Mucosa of rectum (tissue), 2 donors: ENCODE measurements around the gene DIP2A.
"Not testable (repeated sequence)": the region's sequence is repeated elsewhere in the genome, so short reads cannot be mapped to it uniquely, and the experiment has no call there.

Experiments
- H3K27ac ChIP-seq, 2 donors: one replicate each; pipeline ENCODE4 v1.7.0; 2013; ENCODE audit warnings: inconsistent platforms in 2 of 2, low read depth in 2 of 2, low read length in 2 of 2
- H3K27me3 ChIP-seq, 2 donors: one replicate each; pipeline ENCODE4 v1.7.0; 2013; ENCODE audit warnings: low read length in 2 of 2; ENCODE audit not compliant: control insufficient read depth in 2 of 2, insufficient read depth in 2 of 2
- H3K36me3 ChIP-seq, 2 donors: one replicate each; pipeline ENCODE4 v1.7.0; 2013; ENCODE audit warnings: low read length in 2 of 2; ENCODE audit not compliant: control insufficient read depth in 2 of 2, insufficient read depth in 2 of 2
- H3K4me1 ChIP-seq, 2 donors: one replicate each; pipeline ENCODE4 v1.7.0; 2013; ENCODE audit warnings: low read length in 2 of 2, mild to moderate bottlenecking in 1 of 2; ENCODE audit not compliant: control insufficient read depth in 2 of 2, insufficient read depth in 2 of 2
- H3K4me3 ChIP-seq, 2 donors: one replicate each; pipeline ENCODE4 v1.7.0; 2013; ENCODE audit warnings: low read length in 2 of 2
- H3K9ac ChIP-seq, 2 donors: one replicate each; pipeline ENCODE4 v1.7.0; 2013; ENCODE audit warnings: low read length in 2 of 2, low read depth in 1 of 2, mild to moderate bottlenecking in 1 of 2
- H3K9me3 ChIP-seq, 2 donors: one replicate each; pipeline ENCODE4 v1.7.0; 2013; ENCODE audit warnings: low read length in 2 of 2; ENCODE audit not compliant: control insufficient read depth in 2 of 2
- donor health status: healthy.
- donor health status: Normal muscosa, but diverticular disease.

The DIP2A gene

GRCh38 chr21:46572850-46573249 lies 114.2 kb downstream of the DIP2A start:
- no peak overlapping the region for H3K4me3 ChIP-seq
- H3K9me3 ChIP-seq = no peaks in the 10 kb centered on the region
- no peaks in the 10 kb centered on the region for H3K27me3 ChIP-seq
- H3K27ac ChIP-seq = no peak overlapping the region
- H3K9ac ChIP-seq = no peak overlapping the region
- H3K4me1 ChIP-seq = no peaks in the 10 kb centered on the region
- peaks cover 16 to 23% of the 10 kb centered on the region in 2 donors for H3K36me3 ChIP-seq

GRCh38 chr21:46577786-46578185 lies 119.1 kb downstream of the DIP2A start:
- H3K9ac ChIP-seq, H3K4me1 ChIP-seq, H3K9me3 ChIP-seq, H3K27ac ChIP-seq, H3K4me3 ChIP-seq, H3K36me3 ChIP-seq, H3K27me3 ChIP-seq: not testable (repeated sequence)

GRCh38 chr21:46579394-46579793 lies 120.7 kb downstream of the DIP2A start:
- H3K4me3 ChIP-seq, H3K9me3 ChIP-seq, H3K27me3 ChIP-seq, H3K9ac ChIP-seq, H3K4me1 ChIP-seq, H3K27ac ChIP-seq, H3K36me3 ChIP-seq: not testable (repeated sequence)

- Histone ChIP-seq H3K27ac (no peak overlapping the region), H3K27me3 (no peaks in the 10 kb centered on the region), H3K4me3 (no peak overlapping the region), H3K9me3 (peaks cover 0 to 3% of the 10 kb centered on the region in 2 donors), H3K4me1 (no peaks in the 10 kb centered on the region), H3K9ac (no peak overlapping the region), H3K36me3 (no peaks in the 10 kb centered on the region)
Measured at GRCh38 chr21:46581780-46582307, 123.2 kb downstream of the DIP2A start.

GRCh38 chr21:46585191-46585953 lies 126.7 kb downstream of the DIP2A start:
- Histone ChIP-seq H3K4me1 (no peaks in the 10 kb centered on the region), H3K36me3 (no peaks in the 10 kb centered on the region), H3K27me3 (no peaks in the 10 kb centered on the region), H3K9me3 (peaks cover 0 to 3% of the 10 kb centered on the region in 2 donors), H3K27ac (no peak overlapping the region), H3K4me3 (no peak overlapping the region), H3K9ac (no peak overlapping the region)

GRCh38 chr21:46594276-46594675 lies 135.6 kb downstream of the DIP2A start:
- Histone ChIP-seq H3K36me3 (no peaks in the 10 kb centered on the region), H3K9me3 (peaks cover 0 to 2% of the 10 kb centered on the region in 2 donors)

GRCh38 chr21:46596201-46596600 lies 137.5 kb downstream of the DIP2A start:
- no peaks in the 10 kb centered on the region for H3K36me3 ChIP-seq
- H3K9ac ChIP-seq = no peak overlapping the region
- H3K9me3 ChIP-seq = peaks cover 0 to 2% of the 10 kb centered on the region in 2 donors
- H3K27ac ChIP-seq = no peak overlapping the region
- H3K27me3 ChIP-seq = no peaks in the 10 kb centered on the region
- H3K4me3 ChIP-seq = no peak overlapping the region
- no peaks in the 10 kb centered on the region for H3K4me1 ChIP-seq

More at GRCh38 chr21:46594276-46594675, 135.6 kb downstream of the DIP2A start:
- Histone ChIP-seq H3K4me3 (no peak overlapping the region), H3K27ac (no peak overlapping the region), H3K27me3 (no peaks in the 10 kb centered on the region), H3K4me1 (no peaks in the 10 kb centered on the region), H3K9ac (no peak overlapping the region)

GRCh38 chr21:46597031-46597430 lies 138.3 kb downstream of the DIP2A start:
- H3K9ac ChIP-seq = no peak overlapping the region
- H3K36me3 ChIP-seq = no peaks in the 10 kb centered on the region
- no peaks in the 10 kb centered on the region for H3K4me1 ChIP-seq
- H3K9me3 ChIP-seq = peaks cover 0 to 2% of the 10 kb centered on the region in 2 donors
- no peak overlapping the region for H3K27ac ChIP-seq
- H3K4me3 ChIP-seq = no peak overlapping the region
- no peaks in the 10 kb centered on the region for H3K27me3 ChIP-seq

GRCh38 chr21:46597896-46598343 lies 139.2 kb downstream of the DIP2A start:
- no peak overlapping the region for H3K4me3 ChIP-seq
- H3K36me3 ChIP-seq = no peaks in the 10 kb centered on the region
- no peak overlapping the region for H3K9ac ChIP-seq
- no peak overlapping the region for H3K27ac ChIP-seq
- H3K4me1 ChIP-seq = no peaks in the 10 kb centered on the region
- peaks cover 0 to 2% of the 10 kb centered on the region in 2 donors for H3K9me3 ChIP-seq
- no peaks in the 10 kb centered on the region for H3K27me3 ChIP-seq

- Histone ChIP-seq H3K9me3 (peaks cover 0 to 2% of the 10 kb centered on the region in 2 donors), H3K27ac (no peak overlapping the region), H3K27me3 (no peaks in the 10 kb centered on the region), H3K9ac (no peak overlapping the region), H3K4me1 (no peaks in the 10 kb centered on the region), H3K4me3 (no peak overlapping the region), H3K36me3 (no peaks in the 10 kb centered on the region)
Measured at GRCh38 chr21:46598581-46599572, 140.2 kb downstream of the DIP2A start.
